Natural killer cell treated with Interleukin-12 subunit alpha and Interleukin-12 subunit beta and Interleukin-15 and Interleukin-18, amount 100 ng/mL, for 72 hours (primary cell): Measurements from ENCODE around the gene TLCD2. TPM values are rescaled to one million over a fixed set of nuclear protein-coding genes. Genes with fewer than 3 reads are reported as not detected.

ENCODE experiments used
- ATAC-seq, 2 donors: fragments of 150-1000 bp; cut with Tn5 transposase in 1 of 2; sonication (Bioruptor Pico), chemical (Tn5 transposase) in 1 of 2; 2 replicates each; pipeline ENCODE4 v1.10.0; 2021
- DNase-seq: peaks from one replicate; pipeline ENCODE4 v3.0.0; 2022; ENCODE audit warnings: low spot score
- H3K27ac Mint-ChIP-seq, 2 donors: 1 replicate in 1 of 2; 2 replicates in 1 of 2; pipeline ENCODE4 v1.8.0; 2022; ENCODE audit warnings: mixed read lengths in 2 of 2, mild to moderate bottlenecking in 1 of 2, moderate library complexity in 1 of 2
- H3K27me3 Mint-ChIP-seq, 2 donors: 1 replicate in 1 of 2; 2 replicates in 1 of 2; pipeline ENCODE4 v1.8.0; 2022; ENCODE audit warnings: mixed read lengths in 2 of 2
- H3K36me3 Mint-ChIP-seq: one replicate; pipeline ENCODE4 v1.8.0; 2022; ENCODE audit warnings: mixed read lengths
- H3K4me1 Mint-ChIP-seq, 2 donors: 1 replicate in 1 of 2; 2 replicates in 1 of 2; pipeline ENCODE4 v1.8.0; 2022; ENCODE audit warnings: low read depth in 2 of 2, mixed read lengths in 2 of 2, mild to moderate bottlenecking in 1 of 2
- H3K4me3 Mint-ChIP-seq: one replicate; pipeline ENCODE4 v1.8.0; 2022; ENCODE audit warnings: mixed read lengths
- H3K9me3 Mint-ChIP-seq: 2 replicates; pipeline ENCODE4 v1.8.0; 2022; ENCODE audit warnings: mixed read lengths
- total RNA-seq, 2 donors: library from RNA; stranded (reverse); gene quantifications; one replicate each; pipeline ENCODE4 v1.2.3, GENCODE V29; 2022

TLCD2 gene
- total RNA-seq, 2 donors from 2014 or later: 0.17 to 0.78 TPM

DNA sequence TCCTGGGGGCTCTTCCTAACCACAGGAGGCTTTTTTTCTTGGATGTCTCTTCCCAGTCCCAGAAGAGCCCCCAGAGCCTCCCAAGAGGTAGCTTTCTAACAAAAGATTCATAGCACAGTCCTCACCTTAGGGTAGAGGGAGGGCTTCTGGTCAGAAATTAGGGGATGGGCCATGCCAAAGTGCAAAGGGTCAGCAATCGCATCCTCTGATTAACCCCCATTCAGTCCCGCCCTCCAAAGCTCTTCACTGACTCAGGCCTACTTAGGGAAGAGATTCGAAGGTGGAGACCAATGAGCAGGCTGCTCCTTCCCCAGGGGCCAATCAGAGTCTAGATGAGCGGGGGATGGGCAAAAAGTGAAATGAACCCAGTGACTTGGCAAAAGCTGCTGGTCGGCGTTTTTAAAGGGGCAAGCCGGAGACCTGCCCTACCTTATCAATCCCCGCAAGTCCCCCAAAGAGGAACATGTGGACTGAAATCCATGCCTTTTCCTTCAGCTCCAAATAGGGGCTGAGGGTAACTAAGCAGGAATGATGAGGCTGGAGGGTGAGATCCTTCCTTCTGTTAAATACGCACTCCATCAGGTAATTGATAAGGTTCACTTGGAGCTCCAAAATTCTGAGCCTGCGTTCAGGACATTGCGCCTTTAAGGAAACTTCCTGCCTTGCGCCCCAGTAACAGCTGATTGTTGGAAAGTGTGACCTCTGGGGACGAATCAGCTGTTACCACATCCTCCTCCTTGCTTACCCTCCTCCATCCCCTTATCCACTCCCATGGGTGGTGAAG lies 6.9 kb upstream of the TLCD2 start:
- H3K4me1 Mint-ChIP-seq: peaks cover 30% of the 10 kb centered on the region in 2 donors
- ATAC-seq: peak; percentile 77 to 83

DNA sequence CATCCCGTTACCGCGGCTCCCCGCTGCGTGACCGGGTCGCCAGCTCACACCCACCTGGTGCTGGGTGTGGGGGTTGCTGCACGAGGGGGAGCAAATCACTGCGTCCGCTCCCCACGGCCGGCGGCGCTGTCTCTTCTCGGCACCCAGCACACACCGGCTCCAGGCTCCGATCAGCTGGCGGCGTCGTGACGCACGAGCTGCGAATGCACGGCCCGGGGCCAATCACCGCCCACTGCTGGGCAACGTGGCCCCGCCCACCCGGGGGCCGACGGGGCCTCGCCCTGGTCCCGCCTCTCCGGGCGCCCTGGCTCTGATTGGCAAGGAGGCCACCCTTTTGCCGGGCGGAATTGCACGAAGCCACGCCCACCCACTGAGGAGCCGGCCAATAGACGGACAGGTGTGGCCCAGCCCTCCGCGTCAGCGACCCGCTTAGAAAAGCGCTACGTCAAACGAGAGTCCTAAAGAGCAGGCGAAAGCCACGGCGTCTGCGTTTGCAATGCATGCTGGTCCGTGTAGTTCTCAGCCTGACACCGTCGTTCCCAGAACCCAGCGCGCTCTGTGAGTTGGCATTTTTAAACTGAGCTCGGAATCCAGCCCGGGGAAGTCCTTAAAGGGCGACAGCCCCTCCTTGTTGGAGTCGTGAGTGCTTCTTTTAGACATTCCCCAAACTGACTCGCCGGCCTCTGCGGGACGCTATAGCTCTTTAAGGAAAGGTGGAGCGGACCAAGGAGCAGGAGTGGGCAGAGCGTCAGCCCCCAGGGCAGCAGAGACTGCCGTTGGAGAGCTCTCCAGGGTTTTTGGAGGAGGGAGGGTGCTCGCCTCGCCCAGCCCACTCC lies 6.1 kb upstream of the TLCD2 start:
- Mint-ChIP-seq H3K27ac (peak overlapping the region; percentile 100), H3K36me3 (peaks cover 11% of the 10 kb centered on the region), H3K4me3 (peak overlapping the region; percentile 97), H3K9me3 (no peaks in the 10 kb centered on the region), H3K4me1 (peaks cover 33 to 37% of the 10 kb centered on the region in 2 donors), H3K27me3 (no peaks in the 10 kb centered on the region)
- DNase-seq (peak; percentile 100), ATAC-seq (peak; percentile 91)

More for the DNA sequence above, 6.9 kb upstream of the TLCD2 start:
- Mint-ChIP-seq H3K36me3 (peaks cover 3% of the 10 kb centered on the region), H3K9me3 (no peaks in the 10 kb centered on the region), H3K27ac (peak overlapping the region; percentile 100), H3K27me3 (no peaks in the 10 kb centered on the region), H3K4me3 (peak overlapping the region; percentile 97)
- peak; percentile 96 for DNase-seq

DNA sequence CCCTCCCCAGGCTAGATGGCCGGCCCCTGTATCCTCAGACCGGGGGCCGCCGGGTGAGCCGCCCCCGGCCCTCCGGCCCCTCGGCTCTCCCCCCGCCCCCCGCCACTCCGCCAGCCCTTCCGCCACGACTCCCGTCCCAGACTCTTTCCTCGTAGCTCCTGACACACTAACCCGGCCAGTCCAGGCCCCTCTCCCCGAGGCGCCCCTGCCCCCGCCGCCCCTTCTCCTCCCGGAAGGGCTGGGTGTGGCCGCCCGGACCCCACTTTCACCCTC lies 5.6 kb upstream of the TLCD2 start:
- ATAC-seq (no peak), DNase-seq (no peak)
- Mint-ChIP-seq H3K9me3 (no peaks in the 10 kb centered on the region), H3K27ac (peak overlapping the region; percentile 100), H3K4me1 (peaks cover 31 to 33% of the 10 kb centered on the region in 2 donors), H3K36me3 (peaks cover 11% of the 10 kb centered on the region), H3K4me3 (peak overlapping the region; percentile 97), H3K27me3 (no peaks in the 10 kb centered on the region)

DNA sequence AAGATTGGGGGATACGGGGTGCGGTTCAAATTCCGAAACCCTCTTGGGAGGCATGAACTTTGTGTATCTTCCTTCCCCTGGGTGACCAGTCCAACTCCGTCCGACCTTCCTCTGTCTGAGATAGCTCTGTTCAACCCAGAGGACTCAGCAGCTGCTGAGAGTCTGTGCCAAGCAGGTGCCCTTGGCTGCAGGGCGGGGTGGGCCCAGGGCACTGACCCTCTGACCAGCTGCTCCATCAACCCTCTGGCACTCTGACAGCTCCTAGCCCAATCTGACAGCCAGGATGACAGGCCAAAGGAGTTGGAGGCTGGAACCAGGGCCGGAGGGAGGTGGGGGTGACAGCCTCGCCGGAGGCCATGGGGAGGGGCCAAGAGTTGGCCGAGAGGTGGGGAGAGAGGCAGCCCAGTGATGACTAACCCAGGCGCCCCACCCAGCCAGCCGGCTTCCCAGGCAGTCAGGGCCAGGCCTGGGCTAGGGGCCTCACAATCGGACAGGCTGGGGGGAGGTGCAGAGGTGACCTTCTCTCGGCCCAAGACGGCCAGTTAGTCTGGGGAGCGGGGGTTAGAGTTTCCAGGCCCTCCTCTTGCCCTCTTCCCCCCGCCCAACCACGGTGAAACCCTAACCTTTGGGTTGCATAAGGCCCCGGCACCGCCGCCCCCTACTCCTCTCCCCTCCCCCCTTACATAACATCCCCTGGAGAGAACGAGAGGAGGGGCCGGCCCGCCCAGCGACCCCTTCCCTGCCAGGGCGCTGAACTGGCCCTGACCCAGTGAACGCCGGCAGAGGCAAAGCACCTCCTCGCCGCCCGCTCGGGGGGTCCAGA lies 5.0 kb upstream of the TLCD2 start:
- ATAC-seq (no peak), DNase-seq (peak; percentile 79)
- Mint-ChIP-seq H3K4me1 (peaks cover 30 to 31% of the 10 kb centered on the region in 2 donors), H3K9me3 (no peaks in the 10 kb centered on the region), H3K27ac (peak overlapping the region in 1 of 2 donors; percentile 68), H3K27me3 (no peaks in the 10 kb centered on the region), H3K36me3 (peaks cover 11% of the 10 kb centered on the region), H3K4me3 (peak overlapping the region; percentile 79)

DNA sequence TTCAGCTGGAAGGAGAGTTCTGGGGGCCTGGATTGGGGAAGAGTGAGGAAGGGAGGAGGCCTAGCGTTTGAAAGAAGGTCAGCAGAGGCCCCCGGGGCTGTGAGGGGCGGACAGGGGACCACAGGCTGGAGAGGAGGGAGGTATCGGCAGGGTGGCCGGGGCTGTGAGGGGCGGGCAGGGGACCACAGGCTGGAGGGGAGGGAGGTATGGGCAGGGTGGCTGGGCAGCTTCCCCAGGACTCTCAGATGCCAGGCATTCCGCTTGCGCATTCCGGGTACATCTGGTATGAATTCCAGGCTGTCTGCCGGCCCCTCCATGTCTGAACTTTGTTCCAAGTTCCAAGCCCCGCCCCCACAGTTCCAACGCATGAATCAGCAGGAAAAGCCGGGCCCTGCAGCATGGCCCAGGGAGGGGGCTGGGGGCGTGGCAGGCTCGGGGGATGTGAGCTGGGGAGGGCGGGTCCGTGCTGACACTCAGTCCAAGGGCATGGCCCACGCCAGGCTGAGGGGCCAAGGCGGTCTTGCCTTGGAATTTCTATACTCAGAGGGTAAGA lies 4.3 kb upstream of the TLCD2 start:
- Mint-ChIP-seq H3K4me1 (peaks cover 30 to 31% of the 10 kb centered on the region in 2 donors), H3K36me3 (peaks cover 11% of the 10 kb centered on the region), H3K27me3 (no peaks in the 10 kb centered on the region), H3K27ac (peak overlapping the region in 1 of 2 donors; percentile 68), H3K9me3 (no peaks in the 10 kb centered on the region), H3K4me3 (peak overlapping the region; percentile 79)
- DNase-seq (peak; percentile 65), ATAC-seq (no peak)

DNA sequence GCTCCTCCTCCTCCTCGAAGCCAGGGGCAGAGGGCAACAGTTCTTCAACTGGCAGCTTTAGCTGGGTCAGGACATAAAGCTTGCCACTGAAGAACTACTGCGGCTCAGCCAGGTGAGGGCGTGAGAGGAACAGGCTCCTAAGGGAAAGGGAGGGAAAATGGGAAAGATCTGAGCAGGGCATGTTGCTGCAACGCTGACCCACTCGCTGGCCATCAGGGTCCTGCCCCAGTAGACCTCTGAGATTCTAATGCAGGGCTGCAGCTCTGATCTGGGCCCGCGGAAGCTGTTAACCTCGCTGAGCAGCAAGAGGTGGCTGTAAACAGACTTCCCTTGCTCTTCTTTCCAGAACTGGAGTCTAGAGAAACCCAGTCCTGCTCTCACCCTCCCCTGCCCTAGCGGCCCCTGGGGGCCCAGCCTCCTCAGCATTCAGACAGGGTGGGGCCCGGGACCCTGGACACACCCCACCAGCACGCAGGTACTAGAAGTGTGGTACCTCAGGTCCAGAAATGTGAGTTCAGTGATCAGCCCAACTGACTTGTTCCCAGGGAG lies 3.8 kb upstream of the TLCD2 start:
- no peak for ATAC-seq
- H3K4me1 Mint-ChIP-seq: peaks cover 30 to 31% of the 10 kb centered on the region in 2 donors
- DNase-seq: peak; percentile 6
- H3K36me3 Mint-ChIP-seq: peaks cover 11% of the 10 kb centered on the region
- peak overlapping the region in 1 of 2 donors; percentile 68 for H3K27ac Mint-ChIP-seq
- H3K4me3 Mint-ChIP-seq: peak overlapping the region; percentile 41
- H3K27me3 Mint-ChIP-seq: no peaks in the 10 kb centered on the region
- H3K9me3 Mint-ChIP-seq: no peaks in the 10 kb centered on the region

DNA sequence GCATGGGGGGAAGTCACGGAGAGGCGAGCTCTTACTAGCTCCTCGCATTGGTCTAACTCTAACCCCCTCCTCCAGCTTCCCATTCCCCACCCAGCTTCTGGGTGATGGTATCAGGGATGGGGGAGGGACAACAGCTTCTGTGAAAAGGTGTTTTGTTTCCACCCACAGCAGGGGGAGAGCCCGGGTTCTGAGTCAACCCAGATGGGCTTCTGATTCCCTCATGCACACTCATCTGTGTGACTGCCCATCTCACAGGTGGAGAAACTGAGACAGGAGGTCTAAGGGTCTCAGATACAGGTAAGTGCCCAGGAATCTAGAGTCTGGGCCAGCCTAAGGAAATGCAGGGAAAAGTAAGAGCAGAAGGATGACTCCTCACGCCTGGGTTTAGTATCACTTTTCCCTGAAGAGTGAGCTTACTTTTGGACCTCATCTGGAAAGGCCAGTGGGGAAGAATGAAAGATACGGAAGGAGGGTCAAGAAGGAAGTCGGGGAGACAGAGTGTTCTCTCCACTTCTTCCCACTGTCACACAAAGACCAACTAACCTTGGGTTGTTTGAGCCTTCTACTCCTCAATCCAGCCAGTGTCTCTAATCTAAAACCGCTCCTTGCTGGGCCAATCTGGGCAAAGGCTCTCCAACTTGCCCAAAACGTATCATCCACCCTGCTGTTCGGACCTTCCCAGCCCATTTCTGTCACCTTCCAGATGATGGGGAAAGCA lies 3.1 kb upstream of the TLCD2 start:
- H3K27ac Mint-ChIP-seq: peak overlapping the region in 1 of 2 donors; percentile 68

DNA sequence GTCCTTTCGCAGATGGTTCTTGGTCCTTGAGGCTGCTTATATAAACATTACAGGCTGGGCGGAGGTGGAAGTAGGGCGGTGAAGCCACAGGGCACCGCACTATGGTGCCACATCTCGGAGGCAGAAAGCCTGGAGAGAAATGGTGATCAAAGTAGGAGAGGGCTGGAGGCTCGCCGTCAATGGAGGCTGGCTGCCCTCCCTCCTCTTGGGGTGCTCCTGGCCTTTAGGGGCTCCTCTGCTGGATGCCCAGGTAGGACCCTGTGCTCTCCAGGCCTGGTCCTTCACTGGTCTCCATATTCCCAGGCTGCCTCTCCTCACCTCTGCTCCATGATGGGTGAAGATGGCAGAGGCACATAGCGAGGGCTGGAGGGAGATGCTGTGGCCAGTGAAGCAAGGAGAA lies 2.1 kb upstream of the TLCD2 start:
- peaks cover 0 to 3% of the 10 kb centered on the region in 2 donors for H3K27me3 Mint-ChIP-seq
- H3K36me3 Mint-ChIP-seq: peaks cover 11% of the 10 kb centered on the region
- H3K4me3 Mint-ChIP-seq: peak overlapping the region; percentile 13
- no peak for ATAC-seq
- no peaks in the 10 kb centered on the region for H3K9me3 Mint-ChIP-seq
- DNase-seq: peak; percentile 58
- peaks cover 19 to 20% of the 10 kb centered on the region in 2 donors for H3K4me1 Mint-ChIP-seq
- no peak overlapping the region for H3K27ac Mint-ChIP-seq

More for the DNA sequence above, 3.1 kb upstream of the TLCD2 start:
- ATAC-seq: no peak
- Mint-ChIP-seq H3K36me3 (peaks cover 11% of the 10 kb centered on the region), H3K27me3 (no peaks in the 10 kb centered on the region), H3K4me3 (peak overlapping the region; percentile 58), H3K4me1 (peaks cover 29% of the 10 kb centered on the region in 2 donors), H3K9me3 (no peaks in the 10 kb centered on the region)
- peak; percentile 38 for DNase-seq

DNA sequence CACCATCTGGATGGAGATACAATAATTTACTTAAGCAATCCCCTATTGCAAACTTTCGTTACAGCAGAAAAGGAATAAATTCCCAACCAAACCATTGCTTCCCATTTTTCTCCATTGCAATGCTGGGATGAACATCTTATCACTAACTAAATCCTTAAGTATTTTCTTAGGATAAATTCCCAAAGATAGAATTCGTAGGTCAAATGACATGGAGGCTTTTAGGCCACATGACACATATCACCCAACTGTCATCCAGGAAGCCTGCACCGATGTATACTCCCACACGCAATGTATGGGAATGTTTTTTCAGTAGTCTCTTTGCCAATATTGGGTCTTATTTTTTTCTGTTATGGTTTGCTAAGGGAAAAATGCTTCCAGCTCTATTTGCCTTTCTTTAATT lies 1.6 kb upstream of the TLCD2 start:
- peaks cover 15 to 16% of the 10 kb centered on the region in 2 donors for H3K4me1 Mint-ChIP-seq
- no peak overlapping the region for H3K27ac Mint-ChIP-seq
- peaks cover 0 to 3% of the 10 kb centered on the region in 2 donors for H3K27me3 Mint-ChIP-seq
- peak overlapping the region; percentile 16 for H3K4me3 Mint-ChIP-seq
- H3K36me3 Mint-ChIP-seq: peaks cover 11% of the 10 kb centered on the region
- ATAC-seq (no peak), DNase-seq (no peak)
- no peaks in the 10 kb centered on the region for H3K9me3 Mint-ChIP-seq

DNA sequence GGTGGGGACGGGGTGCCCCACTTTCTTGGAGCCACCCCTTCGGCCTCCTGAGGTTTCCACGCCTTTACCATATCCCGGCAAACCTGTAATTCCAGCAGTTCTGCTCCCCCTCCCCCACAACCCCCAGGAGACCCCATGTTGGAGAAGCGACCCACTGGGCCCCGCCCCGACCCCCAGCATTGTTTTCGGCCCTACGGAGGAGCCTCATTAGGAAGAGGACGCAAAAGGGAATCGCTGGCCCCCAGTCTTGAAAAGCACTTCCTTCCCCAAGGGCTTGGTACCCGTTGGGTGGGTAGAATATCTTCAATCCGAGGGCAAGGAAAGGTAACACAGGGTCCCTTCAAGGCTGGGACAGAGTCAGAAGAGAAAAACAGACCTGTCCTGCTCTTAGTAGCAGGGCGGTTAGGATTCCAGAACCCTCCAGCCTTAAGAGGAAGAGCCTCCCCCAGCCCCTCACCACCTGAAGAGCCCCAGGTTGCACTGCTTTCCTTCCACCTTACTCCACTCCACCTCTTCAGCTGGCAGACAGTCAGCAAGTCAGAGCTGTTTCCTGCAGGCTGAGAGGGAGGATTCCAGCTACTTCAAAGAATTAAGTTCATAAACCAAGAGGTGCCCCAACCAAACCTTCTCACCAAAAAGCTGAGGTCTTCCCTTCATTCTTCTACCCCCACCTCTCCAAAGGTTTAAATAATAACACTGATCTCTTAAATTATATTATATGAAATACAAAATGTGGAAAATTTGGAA lies 803 bp upstream of the TLCD2 start:
- Mint-ChIP-seq H3K27me3 (peaks cover 0 to 3% of the 10 kb centered on the region in 2 donors), H3K4me3 (peak overlapping the region; percentile 16), H3K27ac (no peak overlapping the region), H3K4me1 (peaks cover 10 to 15% of the 10 kb centered on the region in 2 donors), H3K9me3 (no peaks in the 10 kb centered on the region), H3K36me3 (peaks cover 11% of the 10 kb centered on the region)
- peak; percentile 26 for DNase-seq
- no peak for ATAC-seq

DNA sequence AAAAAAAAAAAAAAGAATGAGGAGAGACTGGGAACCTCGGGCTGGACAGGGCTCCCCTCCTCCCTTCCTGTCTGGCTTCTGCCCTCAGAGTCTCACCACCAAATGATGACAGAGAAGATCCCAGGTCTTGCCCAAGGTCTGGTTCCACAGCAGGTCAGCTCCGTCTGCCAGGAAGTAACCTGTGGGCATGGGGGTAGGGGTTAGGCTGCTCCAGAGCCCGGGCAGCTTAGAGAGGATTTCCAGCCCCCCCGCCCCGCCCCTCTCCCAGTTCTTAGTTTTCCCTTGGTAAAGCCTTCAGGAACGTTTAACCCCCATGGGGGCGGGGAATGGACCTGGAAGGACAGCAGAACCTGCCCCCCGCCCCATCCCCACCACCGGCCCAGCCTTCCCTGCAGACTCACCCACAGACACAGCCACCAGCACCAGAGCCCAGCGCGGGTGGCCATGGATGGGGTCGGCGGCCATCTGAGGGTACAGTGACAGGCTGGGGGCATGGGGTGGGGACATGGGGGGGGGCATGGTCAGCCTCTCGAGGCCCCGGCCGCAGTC lies 700 bp downstream of the TLCD2 start:
- H3K27me3 Mint-ChIP-seq: peaks cover 0 to 11% of the 10 kb centered on the region in 2 donors
- peak in 1 of 2 donors; percentile 16 for ATAC-seq
- H3K4me1 Mint-ChIP-seq: peaks cover 10 to 12% of the 10 kb centered on the region in 2 donors
- peaks cover 11% of the 10 kb centered on the region for H3K36me3 Mint-ChIP-seq
- no peak overlapping the region for H3K27ac Mint-ChIP-seq
- peak; percentile 29 for DNase-seq
- no peaks in the 10 kb centered on the region for H3K9me3 Mint-ChIP-seq
- H3K4me3 Mint-ChIP-seq: no peak overlapping the region
